ENCODE measurements around the gene RAB40C.

Gene RAB40C

DNA sequence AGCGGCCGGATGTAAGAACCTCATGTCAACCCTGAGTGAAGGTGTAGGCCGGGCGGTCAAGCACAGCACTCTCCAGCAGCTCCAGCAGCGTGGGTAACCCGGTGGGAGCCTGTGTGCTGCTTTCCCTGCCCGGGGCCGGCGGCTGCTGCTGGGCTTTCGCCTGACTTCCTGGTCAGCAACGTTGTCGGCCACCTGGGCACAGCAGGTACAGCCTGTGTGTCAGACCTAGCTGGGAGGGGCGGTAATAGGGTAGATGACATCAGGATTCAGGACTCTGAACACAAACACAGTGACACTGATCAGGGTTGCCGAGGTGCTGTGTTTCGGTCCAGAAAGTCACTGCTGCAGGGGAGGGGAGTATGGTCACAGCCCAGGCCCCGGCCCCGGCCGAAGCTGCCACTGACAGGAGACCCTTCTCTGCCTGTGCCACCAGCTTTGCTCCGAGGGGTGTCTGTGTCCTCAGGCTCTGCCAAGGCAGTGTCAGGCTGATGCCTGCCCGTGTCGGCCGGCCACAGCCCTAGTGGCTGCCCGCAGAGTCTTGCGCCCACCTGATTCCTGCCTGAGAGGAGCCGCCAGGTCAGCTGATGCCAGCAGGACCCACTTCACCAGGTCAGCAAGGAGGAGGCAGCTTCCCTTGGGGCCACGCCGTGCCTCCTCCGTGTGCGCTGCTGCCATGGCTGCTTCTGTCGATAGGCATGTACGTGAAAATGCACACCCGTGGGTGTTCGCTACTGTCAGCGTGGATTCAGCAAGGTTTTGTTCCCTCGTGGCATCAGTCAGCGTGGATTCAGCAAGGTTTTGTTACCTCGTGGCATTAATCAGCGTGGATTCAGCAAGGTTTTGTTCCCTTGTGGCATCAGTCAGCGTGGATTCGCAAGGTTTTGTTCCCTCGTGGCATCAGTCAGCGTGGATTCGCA lies 9.2 kb downstream of the RAB40C start:
- H3K4me1 ChIP-seq (ENCODE audit: control insufficient read depth, insufficient read depth, low read length) = peaks cover 1% of the 10 kb centered on the region; the same call in 1 of the 2 replicates

DNA sequence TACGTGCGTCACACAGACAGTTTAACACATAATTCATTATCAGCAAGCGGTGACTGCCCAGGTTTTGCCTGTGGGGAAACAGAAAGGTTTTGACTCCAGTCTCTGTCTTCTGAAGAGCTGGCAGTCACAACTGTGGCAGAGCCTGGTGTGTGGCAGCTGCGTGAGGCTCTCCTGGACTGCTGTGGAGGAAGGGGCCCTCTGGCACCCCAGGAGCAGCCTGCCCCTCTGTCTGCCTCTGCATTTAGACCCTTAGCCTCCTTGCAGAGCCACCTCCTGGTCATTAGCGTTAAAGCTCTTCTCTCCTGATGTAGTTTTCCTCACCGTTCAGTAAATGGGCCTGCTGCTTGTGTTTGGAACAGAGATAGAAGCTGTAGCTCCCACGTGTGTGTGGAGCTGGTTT lies 10.9 kb downstream of the RAB40C start:
- Histone ChIP-seq H3K27ac (ENCODE audit: low read length) (no peak overlapping the region), H3K4me1 (ENCODE audit: control insufficient read depth, insufficient read depth, low read length) (peaks cover 1% of the 10 kb centered on the region; the same call in 1 of the 2 replicates), H3K4me3 (ENCODE audit: low read length) (no peak overlapping the region), H3K27me3 (ENCODE audit: control insufficient read depth, insufficient read depth, low read length) (no peaks in the 10 kb centered on the region), H3K36me3 (ENCODE audit: control insufficient read depth, insufficient read depth, low read length) (peaks cover 6% of the 10 kb centered on the region; the same call in 1 of the 2 replicates), H3K9me3 (ENCODE audit: control insufficient read depth, insufficient read depth, low read length) (no peaks in the 10 kb centered on the region)
- no CpG with 5 or more reads among the region's 7 CpGs for WGBS (ENCODE audit: insufficient coverage, insufficient read length)
- DNase-seq (ENCODE audit: low read depth, low spot score) = no peak

More for the DNA sequence above, 9.2 kb downstream of the RAB40C start:
- WGBS (ENCODE audit: insufficient coverage, insufficient read length) = no CpG with 5 or more reads among the region's 43 CpGs
- Histone ChIP-seq H3K9me3 (ENCODE audit: control insufficient read depth, insufficient read depth, low read length) (no peaks in the 10 kb centered on the region), H3K36me3 (ENCODE audit: control insufficient read depth, insufficient read depth, low read length) (peaks cover 6% of the 10 kb centered on the region; the same call in 1 of the 2 replicates), H3K4me3 (ENCODE audit: low read length) (no peak overlapping the region), H3K27ac (ENCODE audit: low read length) (no peak overlapping the region), H3K27me3 (ENCODE audit: control insufficient read depth, insufficient read depth, low read length) (no peaks in the 10 kb centered on the region)
- DNase-seq (ENCODE audit: low read depth, low spot score) = no peak

- H3K9me3 ChIP-seq (ENCODE audit: control insufficient read depth, insufficient read depth, low read length) = no peaks in the 10 kb centered on the region
- no peak overlapping the region for H3K4me3 ChIP-seq (ENCODE audit: low read length)
- DNase-seq (ENCODE audit: low read depth, low spot score) = no peak
- H3K27ac ChIP-seq (ENCODE audit: low read length) = no peak overlapping the region
- H3K36me3 ChIP-seq (ENCODE audit: control insufficient read depth, insufficient read depth, low read length) = peaks cover 3% of the 10 kb centered on the region; the same call in 1 of the 2 replicates
- peaks cover 1% of the 10 kb centered on the region; the same call in 1 of the 2 replicates for H3K4me1 ChIP-seq (ENCODE audit: control insufficient read depth, insufficient read depth, low read length)
- H3K27me3 ChIP-seq (ENCODE audit: control insufficient read depth, insufficient read depth, low read length) = no peaks in the 10 kb centered on the region
- no CpG with 5 or more reads among the region's 5 CpGs for WGBS (ENCODE audit: insufficient coverage, insufficient read length)
Observed at GRCh38 chr16:603933-604332, 14.1 kb downstream of the RAB40C start.

GRCh38 chr16:606656-607307 lies 16.9 kb downstream of the RAB40C start:
- Histone ChIP-seq H3K9me3 (ENCODE audit: control insufficient read depth, insufficient read depth, low read length) (no peaks in the 10 kb centered on the region), H3K27ac (ENCODE audit: low read length) (no peak overlapping the region), H3K36me3 (ENCODE audit: control insufficient read depth, insufficient read depth, low read length) (no peaks in the 10 kb centered on the region), H3K4me3 (ENCODE audit: low read length) (no peak overlapping the region), H3K27me3 (ENCODE audit: control insufficient read depth, insufficient read depth, low read length) (no peaks in the 10 kb centered on the region), H3K4me1 (ENCODE audit: control insufficient read depth, insufficient read depth, low read length) (no peaks in the 10 kb centered on the region)
- DNase-seq (ENCODE audit: low read depth, low spot score) = no peak
- no CpG with 5 or more reads among the region's 22 CpGs for WGBS (ENCODE audit: insufficient coverage, insufficient read length)

- WGBS (ENCODE audit: insufficient coverage, insufficient read length) = no CpG with 5 or more reads among the region's 10 CpGs
- Histone ChIP-seq H3K4me3 (ENCODE audit: low read length) (no peak overlapping the region), H3K27me3 (ENCODE audit: control insufficient read depth, insufficient read depth, low read length) (no peaks in the 10 kb centered on the region), H3K36me3 (ENCODE audit: control insufficient read depth, insufficient read depth, low read length) (no peaks in the 10 kb centered on the region), H3K9me3 (ENCODE audit: control insufficient read depth, insufficient read depth, low read length) (no peaks in the 10 kb centered on the region), H3K4me1 (ENCODE audit: control insufficient read depth, insufficient read depth, low read length) (no peaks in the 10 kb centered on the region), H3K27ac (ENCODE audit: low read length) (no peak overlapping the region)
- no peak for DNase-seq (ENCODE audit: low read depth, low spot score)
Observed at GRCh38 chr16:608019-608418, 18.2 kb downstream of the RAB40C start.

DNA sequence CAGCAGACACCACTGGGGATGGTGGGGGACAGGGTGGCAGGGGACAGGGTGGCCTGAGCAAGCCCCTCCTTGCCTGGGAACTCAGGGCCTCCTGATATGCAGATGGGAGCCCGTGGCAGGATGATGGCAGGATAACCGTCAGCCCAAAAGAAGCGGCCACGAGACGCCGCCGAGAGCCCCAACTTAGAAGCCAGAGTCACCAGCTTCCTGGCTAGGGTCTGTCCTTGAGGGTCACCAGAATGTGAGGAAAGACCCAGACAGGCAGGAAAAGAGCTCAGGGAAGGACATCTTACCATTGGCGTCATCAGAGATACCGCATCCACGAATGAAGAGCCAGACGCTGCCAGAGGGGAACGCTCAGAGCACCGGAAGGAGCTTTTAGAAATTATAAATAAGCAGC lies 19.4 kb downstream of the RAB40C start:
- Histone ChIP-seq H3K9me3 (ENCODE audit: control insufficient read depth, insufficient read depth, low read length) (no peaks in the 10 kb centered on the region), H3K36me3 (ENCODE audit: control insufficient read depth, insufficient read depth, low read length) (no peaks in the 10 kb centered on the region; the same call in 1 of the 2 replicates), H3K4me1 (ENCODE audit: control insufficient read depth, insufficient read depth, low read length) (no peaks in the 10 kb centered on the region), H3K27ac (ENCODE audit: low read length) (no peak overlapping the region), H3K4me3 (ENCODE audit: low read length) (no peak overlapping the region), H3K27me3 (ENCODE audit: control insufficient read depth, insufficient read depth, low read length) (no peaks in the 10 kb centered on the region)
- WGBS (ENCODE audit: insufficient coverage, insufficient read length) = no CpG with 5 or more reads among the region's 13 CpGs
- DNase-seq (ENCODE audit: low read depth, low spot score) = no peak

- H3K36me3 ChIP-seq (ENCODE audit: control insufficient read depth, insufficient read depth, low read length) = peaks cover 2% of the 10 kb centered on the region; the same call in 1 of the 2 replicates
- WGBS (ENCODE audit: insufficient coverage, insufficient read length) = no CpG with 5 or more reads among the region's 14 CpGs
- H3K4me1 ChIP-seq (ENCODE audit: control insufficient read depth, insufficient read depth, low read length) = no peaks in the 10 kb centered on the region
- H3K4me3 ChIP-seq (ENCODE audit: low read length) = no peak overlapping the region
- no peak overlapping the region for H3K27ac ChIP-seq (ENCODE audit: low read length)
- DNase-seq (ENCODE audit: low read depth, low spot score) = no peak
- no peaks in the 10 kb centered on the region for H3K9me3 ChIP-seq (ENCODE audit: control insufficient read depth, insufficient read depth, low read length)
- no peaks in the 10 kb centered on the region for H3K27me3 ChIP-seq (ENCODE audit: control insufficient read depth, insufficient read depth, low read length)
Observed at GRCh38 chr16:609984-610383, 20.1 kb downstream of the RAB40C start.

DNA sequence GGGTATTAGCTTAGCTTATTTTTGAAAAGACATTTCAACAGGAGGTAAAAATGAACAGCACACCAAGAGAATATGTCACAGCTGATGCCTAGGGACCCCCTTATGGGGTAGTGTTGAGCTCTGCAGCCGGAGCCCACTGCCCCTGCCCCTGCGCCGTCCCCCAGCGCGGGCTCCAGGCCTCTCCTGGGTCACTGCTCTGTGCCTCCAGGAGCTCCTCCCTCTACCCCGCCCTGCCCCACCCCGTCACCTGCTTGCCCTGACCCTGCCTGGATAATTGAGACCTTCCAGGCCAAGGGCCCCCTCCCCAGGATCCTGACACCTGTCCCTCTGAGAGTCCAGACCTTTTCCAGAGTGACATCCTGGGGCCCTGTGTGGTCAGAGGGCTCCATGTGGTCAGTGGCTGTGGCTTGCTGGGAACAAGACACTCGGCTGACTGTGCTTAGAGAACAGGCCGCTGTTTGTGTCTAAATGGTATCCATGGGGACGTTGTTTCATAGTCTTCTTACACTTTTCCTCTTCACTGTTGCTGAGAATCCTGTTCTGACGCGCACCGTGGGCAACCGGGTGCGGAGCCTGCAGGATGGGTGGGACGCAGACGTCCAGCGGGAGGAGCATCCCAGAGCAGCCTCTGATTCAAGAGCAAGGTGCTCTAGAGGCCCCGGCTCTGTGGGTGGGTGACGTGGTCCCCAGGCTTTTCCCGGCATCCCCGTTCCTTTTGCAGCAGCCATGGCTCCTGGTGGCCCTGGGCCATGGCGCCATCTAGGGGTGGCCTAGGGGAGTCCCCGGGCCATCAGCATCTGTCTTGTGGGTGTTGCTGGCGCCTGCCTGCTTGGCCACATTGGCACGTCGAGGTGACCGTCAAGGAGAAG lies 20.9 kb downstream of the RAB40C start:
- H3K4me1 ChIP-seq (ENCODE audit: control insufficient read depth, insufficient read depth, low read length) = no peaks in the 10 kb centered on the region
- peaks cover 2% of the 10 kb centered on the region; the same call in 1 of the 2 replicates for H3K36me3 ChIP-seq (ENCODE audit: control insufficient read depth, insufficient read depth, low read length)
- H3K4me3 ChIP-seq (ENCODE audit: low read length) = no peak overlapping the region
- no peaks in the 10 kb centered on the region for H3K9me3 ChIP-seq (ENCODE audit: control insufficient read depth, insufficient read depth, low read length)
- no CpG with 5 or more reads among the region's 28 CpGs for WGBS (ENCODE audit: insufficient coverage, insufficient read length)
- no peaks in the 10 kb centered on the region for H3K27me3 ChIP-seq (ENCODE audit: control insufficient read depth, insufficient read depth, low read length)
- no peak overlapping the region for H3K27ac ChIP-seq (ENCODE audit: low read length)
- no peak for DNase-seq (ENCODE audit: low read depth, low spot score)

DNA sequence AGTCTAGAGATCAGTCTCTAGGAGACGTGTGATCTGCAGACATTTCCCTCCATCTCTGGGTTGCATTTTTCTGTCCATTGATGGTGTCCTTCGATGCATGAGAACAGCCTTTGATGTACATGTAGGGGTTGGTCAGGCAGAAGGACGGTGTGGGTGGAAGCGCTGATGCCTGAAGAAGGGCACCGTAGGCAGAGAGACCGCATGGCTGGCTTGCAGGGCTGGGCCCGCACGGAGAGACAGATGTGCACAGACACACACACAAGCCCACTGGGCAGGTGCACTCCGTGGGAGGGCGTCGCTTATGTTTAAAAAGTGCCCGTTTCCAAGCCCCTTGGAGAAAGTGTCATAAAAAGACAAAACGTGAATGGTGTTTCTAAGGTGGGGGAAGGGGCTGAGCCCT lies 25.3 kb downstream of the RAB40C start:
- no peak for DNase-seq (ENCODE audit: low read depth, low spot score)
- WGBS (ENCODE audit: insufficient coverage, insufficient read length) = no CpG with 5 or more reads among the region's 13 CpGs
- no peak overlapping the region for H3K4me3 ChIP-seq (ENCODE audit: low read length)
- no peak overlapping the region for H3K27ac ChIP-seq (ENCODE audit: low read length)
- H3K27me3 ChIP-seq (ENCODE audit: control insufficient read depth, insufficient read depth, low read length) = no peaks in the 10 kb centered on the region
- no peaks in the 10 kb centered on the region for H3K4me1 ChIP-seq (ENCODE audit: control insufficient read depth, insufficient read depth, low read length)
- H3K36me3 ChIP-seq (ENCODE audit: control insufficient read depth, insufficient read depth, low read length) = peaks cover 2% of the 10 kb centered on the region; the same call in 1 of the 2 replicates
- H3K9me3 ChIP-seq (ENCODE audit: control insufficient read depth, insufficient read depth, low read length) = no peaks in the 10 kb centered on the region
